Subcutaneous abdominal adipose tissue (tissue), 5 donors: ENCODE measurements around the gene TMPRSS13.

Experiments
- H3K27ac ChIP-seq: one replicate; pipeline ENCODE4 v1.7.0; 2013; ENCODE audit warnings: low read depth, mild to moderate bottlenecking, inconsistent platforms, low read length, moderate library complexity
- H3K27me3 ChIP-seq, 5 donors: one replicate each; pipeline ENCODE4 v1.7.0; 2013; ENCODE audit warnings: low read length in 5 of 5, inconsistent platforms in 1 of 5; ENCODE audit not compliant: control insufficient read depth in 5 of 5, insufficient read depth in 4 of 5
- H3K36me3 ChIP-seq, 5 donors: one replicate each; pipeline ENCODE4 v1.7.0; 2013; ENCODE audit warnings: low read length in 5 of 5; ENCODE audit not compliant: control insufficient read depth in 5 of 5, insufficient read depth in 5 of 5
- H3K4me1 ChIP-seq, 5 donors: one replicate each; pipeline ENCODE4 v1.7.0; 2013; ENCODE audit warnings: low read length in 5 of 5, mild to moderate bottlenecking in 3 of 5, moderate library complexity in 1 of 5; ENCODE audit not compliant: control insufficient read depth in 5 of 5, insufficient read depth in 5 of 5
- H3K4me3 ChIP-seq, 5 donors: one replicate each; pipeline ENCODE4 v1.7.0; 2013; ENCODE audit warnings: low read length in 5 of 5, low read depth in 1 of 5
- H3K9ac ChIP-seq, 5 donors: one replicate each; pipeline ENCODE4 v1.7.0; 2013; ENCODE audit warnings: low read length in 5 of 5, mild to moderate bottlenecking in 4 of 5, moderate library complexity in 3 of 5
- H3K9me3 ChIP-seq, 5 donors: one replicate each; pipeline ENCODE4 v1.7.0; 2013; ENCODE audit warnings: low read length in 5 of 5; ENCODE audit not compliant: control insufficient read depth in 5 of 5
- donor health status: healthy.
- donor health status: healthy.
- donor health status: healthy.
- donor health status: healthy.
- donor health status: healthy.

The TMPRSS13 gene

DNA sequence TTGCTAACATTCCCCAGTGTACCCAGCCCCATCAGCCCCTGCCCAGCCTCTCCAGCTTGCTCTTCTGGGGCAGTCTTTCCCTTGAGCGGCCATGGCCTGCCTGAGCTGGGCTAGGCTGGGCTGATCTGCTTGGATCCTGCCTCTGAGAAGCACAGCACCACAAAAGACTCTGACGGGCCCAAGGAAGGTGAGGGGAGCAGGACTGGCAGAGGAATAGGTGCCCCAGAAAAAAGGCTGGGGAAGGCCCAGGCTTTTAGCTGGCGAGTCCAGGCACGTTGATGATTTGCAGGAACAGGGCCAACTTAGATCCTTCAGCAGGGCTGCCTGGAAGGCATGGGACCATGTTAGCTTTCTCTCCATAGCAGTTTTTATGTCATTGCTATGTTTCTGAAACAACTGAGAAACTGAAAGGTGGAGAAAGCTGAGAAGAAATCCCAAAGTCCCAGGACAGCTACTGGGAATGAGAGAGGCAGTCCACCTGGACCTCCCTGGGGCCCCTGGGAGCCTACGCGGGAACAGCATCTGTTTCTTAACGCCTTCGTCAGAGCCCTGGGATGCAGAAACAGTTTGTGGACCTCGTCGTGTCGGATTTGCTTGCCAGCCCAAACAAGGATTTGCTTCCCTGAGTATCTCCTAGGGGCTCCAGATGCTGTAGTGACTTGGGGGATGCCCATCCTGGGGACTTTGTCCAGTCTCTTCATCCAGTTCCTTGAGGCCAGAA, 28.3 kb downstream of the TMPRSS13 start:
- H3K27me3 ChIP-seq, result peaks cover 0 to 5% (median 3%) of the 10 kb centered on the region in 5 donors
- H3K4me1 ChIP-seq, result peaks cover 0 to 9% (median 2%) of the 10 kb centered on the region in 5 donors
- H3K27ac ChIP-seq, result no peak overlapping the region

DNA sequence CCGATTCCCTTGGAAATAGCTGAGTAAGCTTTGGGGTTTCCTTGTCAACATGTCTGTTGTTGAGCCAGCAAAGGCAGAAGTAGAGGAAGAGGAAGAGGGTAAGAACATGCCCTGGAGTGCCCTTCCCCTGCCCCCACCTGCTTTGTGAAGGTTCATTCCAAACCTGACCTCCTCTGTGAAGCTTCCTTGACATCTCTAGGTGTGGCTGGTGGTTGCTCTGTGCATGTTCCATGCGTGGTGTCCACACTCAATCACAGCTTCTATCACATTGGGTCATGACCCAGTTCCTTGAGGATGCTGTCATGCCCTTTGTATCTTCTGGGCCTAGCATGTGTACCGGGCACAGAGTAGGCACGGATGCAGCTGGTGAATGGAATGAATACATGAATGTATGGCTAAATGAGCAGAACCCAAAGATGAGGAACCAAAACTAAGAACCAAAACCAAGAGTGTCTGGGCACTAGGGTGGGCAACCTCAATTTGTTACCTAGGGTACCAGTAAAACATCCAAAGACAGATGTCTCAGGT, 29.0 kb downstream of the TMPRSS13 start:
- H3K27me3 ChIP-seq, result peaks cover 0 to 5% (median 3%) of the 10 kb centered on the region in 5 donors
- H3K4me3 ChIP-seq, result no peak overlapping the region
- no peak overlapping the region for H3K27ac ChIP-seq
- H3K36me3 ChIP-seq, result no peaks in the 10 kb centered on the region
- H3K9ac ChIP-seq, result no peak overlapping the region
- H3K4me1 ChIP-seq, result peaks cover 0 to 9% (median 2%) of the 10 kb centered on the region in 5 donors
- H3K9me3 ChIP-seq, result peaks cover 0 to 3% (median 0%) of the 10 kb centered on the region in 5 donors

More for the DNA sequence above, 28.3 kb downstream of the TMPRSS13 start:
- Histone ChIP-seq H3K9me3 (peaks cover 0 to 3% (median 0%) of the 10 kb centered on the region in 5 donors), H3K4me3 (no peak overlapping the region), H3K9ac (no peak overlapping the region), H3K36me3 (no peaks in the 10 kb centered on the region)

GRCh38 chr11:117898059-117898458, 31.1 kb downstream of the TMPRSS13 start:
- H3K27ac ChIP-seq, result no peak overlapping the region
- no peak overlapping the region for H3K9ac ChIP-seq

DNA sequence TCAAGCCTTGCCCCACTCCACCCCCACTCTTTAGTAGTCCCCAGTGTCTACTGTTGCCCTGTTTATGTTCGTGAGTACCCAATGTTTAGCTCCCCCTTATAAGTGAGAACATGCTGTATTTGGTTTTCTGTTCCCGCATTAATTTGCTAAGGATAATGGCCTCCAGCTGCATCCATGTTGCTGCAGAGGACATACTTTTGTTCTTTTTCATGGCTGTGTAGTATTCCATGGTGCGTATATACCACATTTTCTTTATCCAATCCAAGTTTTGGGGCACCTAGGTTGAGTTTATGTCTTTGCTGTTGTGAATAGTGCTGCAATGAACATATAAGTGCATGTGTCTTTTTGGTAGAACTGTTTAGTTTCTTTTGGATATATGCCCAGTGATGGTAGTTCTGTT, 36.6 kb downstream of the TMPRSS13 start:
- H3K27me3 ChIP-seq, result peaks cover 0 to 3% (median 3%) of the 10 kb centered on the region in 5 donors
- H3K36me3 ChIP-seq, result no peaks in the 10 kb centered on the region
- no peak overlapping the region for H3K4me3 ChIP-seq
- no peak overlapping the region for H3K27ac ChIP-seq
- peaks cover 0 to 5% (median 0%) of the 10 kb centered on the region in 5 donors for H3K9me3 ChIP-seq
- no peaks in the 10 kb centered on the region for H3K4me1 ChIP-seq
- no peak overlapping the region for H3K9ac ChIP-seq

More at GRCh38 chr11:117898059-117898458, 31.1 kb downstream of the TMPRSS13 start:
- Histone ChIP-seq H3K9me3 (peaks cover 0 to 4% (median 0%) of the 10 kb centered on the region in 5 donors), H3K27me3 (peaks cover 0 to 5% (median 3%) of the 10 kb centered on the region in 5 donors), H3K4me1 (peaks cover 0 to 9% (median 2%) of the 10 kb centered on the region in 5 donors), H3K36me3 (no peaks in the 10 kb centered on the region), H3K4me3 (no peak overlapping the region)

DNA sequence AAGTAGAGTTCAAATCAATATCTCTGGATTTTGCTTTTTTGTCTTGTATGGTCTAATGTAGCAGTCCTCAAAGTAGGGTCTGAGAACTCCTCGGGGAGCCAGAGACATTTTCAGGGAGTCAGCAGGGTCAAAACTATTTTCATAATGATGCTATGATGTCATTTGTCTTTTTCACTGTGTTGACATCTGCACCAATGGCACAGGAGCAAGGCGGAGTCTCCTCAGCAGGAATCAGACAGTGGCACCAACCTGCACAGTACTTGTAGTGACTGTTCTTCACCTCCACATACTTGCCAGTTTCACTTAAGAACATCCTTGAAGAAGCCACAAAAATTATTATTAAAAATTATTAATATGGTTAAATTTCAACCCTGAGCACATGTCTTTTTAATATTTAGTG, 37.8 kb downstream of the TMPRSS13 start:
- peaks cover 0 to 4% (median 0%) of the 10 kb centered on the region in 5 donors for H3K9me3 ChIP-seq
- H3K27me3 ChIP-seq, result peaks cover 0 to 8% (median 1%) of the 10 kb centered on the region in 5 donors
- no peak overlapping the region for H3K9ac ChIP-seq
- H3K27ac ChIP-seq, result no peak overlapping the region
- H3K36me3 ChIP-seq, result no peaks in the 10 kb centered on the region
- H3K4me3 ChIP-seq, result no peak overlapping the region
- H3K4me1 ChIP-seq, result no peaks in the 10 kb centered on the region

GRCh38 chr11:117888139-117888566, 41.0 kb downstream of the TMPRSS13 start:
- no peak overlapping the region for H3K9ac ChIP-seq
- H3K9me3 ChIP-seq, result peaks cover 0 to 2% (median 0%) of the 10 kb centered on the region in 5 donors
- H3K4me1 ChIP-seq, result peaks cover 0 to 11% (median 4%) of the 10 kb centered on the region in 5 donors
- H3K36me3 ChIP-seq, result no peaks in the 10 kb centered on the region
- no peak overlapping the region for H3K4me3 ChIP-seq
- H3K27ac ChIP-seq, result no peak overlapping the region
- H3K27me3 ChIP-seq, result peaks cover 0 to 21% (median 0%) of the 10 kb centered on the region in 5 donors

- no peak overlapping the region for H3K27ac ChIP-seq
- peaks cover 0 to under 1% (median 0%) of the 10 kb centered on the region in 5 donors for H3K9me3 ChIP-seq
- peaks cover 0 to 11% (median 4%) of the 10 kb centered on the region in 5 donors for H3K4me1 ChIP-seq
- peaks cover 0 to 24% (median 0%) of the 10 kb centered on the region in 5 donors for H3K27me3 ChIP-seq
- no peaks in the 10 kb centered on the region for H3K36me3 ChIP-seq
- no peak overlapping the region for H3K4me3 ChIP-seq
- no peak overlapping the region for H3K9ac ChIP-seq
Observed at GRCh38 chr11:117887431-117888138, 41.6 kb downstream of the TMPRSS13 start.

DNA sequence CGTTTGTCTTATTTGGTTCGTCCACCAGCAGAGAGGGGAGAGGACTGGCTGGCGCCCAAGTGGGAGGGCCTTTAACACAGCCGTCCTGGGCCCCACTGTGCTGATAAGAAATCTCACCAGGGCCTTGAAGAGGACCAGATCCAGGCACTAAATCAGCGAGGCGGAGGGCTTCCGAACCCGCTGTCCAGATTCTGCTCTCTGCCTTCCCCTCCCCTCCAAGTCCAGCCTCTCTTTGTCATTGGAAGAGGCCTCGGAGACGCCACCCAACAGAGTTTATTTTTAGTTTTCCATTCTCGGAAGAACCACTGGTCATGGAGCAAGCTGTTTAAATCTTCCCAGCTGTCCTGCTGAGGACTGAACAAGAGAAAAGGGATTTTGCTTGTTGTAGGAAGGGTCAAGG, 43.4 kb downstream of the TMPRSS13 start:
- peak overlapping the region in 4 of 5 donors; percentile 8 to 30 (median 18) for H3K4me3 ChIP-seq
- peaks cover 0 to 29% (median 0%) of the 10 kb centered on the region in 5 donors for H3K27me3 ChIP-seq
- H3K36me3 ChIP-seq, result no peaks in the 10 kb centered on the region
- H3K27ac ChIP-seq, result no peak overlapping the region
- H3K9me3 ChIP-seq, result no peaks in the 10 kb centered on the region
- H3K9ac ChIP-seq, result peak overlapping the region in 2 of 5 donors; percentile 1 to 9
- peaks cover 0 to 11% (median 4%) of the 10 kb centered on the region in 5 donors for H3K4me1 ChIP-seq

DNA sequence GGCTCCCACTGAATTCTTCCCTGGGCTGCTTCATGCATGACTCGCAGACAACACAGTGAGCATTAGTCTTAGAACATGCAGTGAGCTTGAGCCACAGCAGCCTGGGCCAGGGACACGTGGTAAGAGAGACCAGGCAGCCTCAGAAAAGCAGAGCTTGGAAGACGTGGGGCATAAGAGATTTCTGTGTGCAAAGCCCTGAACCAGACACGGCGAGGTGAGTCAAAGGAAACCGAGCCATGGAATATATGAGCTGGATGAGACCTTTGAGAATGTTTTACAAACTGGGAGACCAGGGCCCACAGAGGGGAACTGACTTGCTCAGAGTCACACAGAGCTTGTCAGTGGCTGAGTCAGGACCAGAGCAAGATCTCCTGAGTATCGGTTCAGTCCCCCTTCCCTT, 44.2 kb downstream of the TMPRSS13 start:
- Histone ChIP-seq H3K4me1 (peaks cover 0 to 11% (median 4%) of the 10 kb centered on the region in 5 donors), H3K9me3 (no peaks in the 10 kb centered on the region), H3K27me3 (peaks cover 0 to 29% (median 0%) of the 10 kb centered on the region in 5 donors), H3K36me3 (no peaks in the 10 kb centered on the region), H3K27ac (no peak overlapping the region), H3K4me3 (no peak overlapping the region), H3K9ac (no peak overlapping the region)
